GM23338 (cell line): ENCODE data around the gene IQSEC3. TPM values are rescaled to one million over a fixed set of nuclear protein-coding genes. Genes with fewer than 3 reads are reported as not detected.

ENCODE experiments used
- ATAC-seq: fragments of 200-7000 bp; cut with Tn5 transposase; 3 replicates; pipeline ENCODE4 v1.9.1; 2020
- DNase-seq: peaks from one replicate; pipeline ENCODE4 v3.0.0-alpha.2; 2015; ENCODE audit warnings: low spot score
- H2AFZ ChIP-seq: fragments of 200-600 bp; sonication (generic); 2 replicates; pipeline ENCODE4 v1.8.0; 2016; ENCODE audit warnings: antibody characterized with exemption, mild to moderate bottlenecking, moderate library complexity
- H3F3A ChIP-seq: fragments of 200-600 bp; sonication (generic); replicated peaks from 2 replicates; pipeline ENCODE4 v1.8.0; 2017; ENCODE audit warnings: antibody characterized with exemption, mixed run types, low read depth
- H3K27ac ChIP-seq: fragments of 200-600 bp; sonication (generic); 2 replicates; pipeline ENCODE4 v1.6.1; 2016; ENCODE audit warnings: low read depth
- H3K27me3 ChIP-seq: fragments of 200-600 bp; sonication (generic); 2 replicates; pipeline ENCODE4 v1.8.0; 2016; ENCODE audit warnings: mild to moderate bottlenecking, mixed run types, moderate library complexity; ENCODE audit not compliant: insufficient read depth
- H3K36me3 ChIP-seq: fragments of 200-600 bp; sonication (generic); 2 replicates; pipeline ENCODE4 v1.8.0; 2016; ENCODE audit warnings: mild to moderate bottlenecking; ENCODE audit not compliant: insufficient read depth
- H3K4me1 ChIP-seq: fragments of 200-600 bp; sonication (generic); 2 replicates; pipeline ENCODE4 v1.8.0; 2016; ENCODE audit warnings: mild to moderate bottlenecking, moderate library complexity; ENCODE audit not compliant: insufficient read depth
- H3K4me2 ChIP-seq: fragments of 200-600 bp; sonication (generic); 2 replicates; pipeline ENCODE4 v1.7.1; 2017; ENCODE audit warnings: mixed run types
- H3K4me3 ChIP-seq: fragments of 200-600 bp; sonication (generic); 2 replicates; pipeline ENCODE4 v1.6.1; 2016; ENCODE audit warnings: mixed run types
- H3K79me2 ChIP-seq: fragments of 200-600 bp; sonication (generic); replicated peaks from 2 replicates; pipeline ENCODE4 v1.8.0; 2017; ENCODE audit warnings: mild to moderate bottlenecking; ENCODE audit not compliant: insufficient read depth
- H3K9me2 ChIP-seq: fragments of 200-600 bp; sonication (generic); 2 replicates; pipeline ENCODE4 v1.8.0; 2017; ENCODE audit not compliant: insufficient read depth
- H4K20me1 ChIP-seq: fragments of 200-600 bp; sonication (generic); replicated peaks from 2 replicates; pipeline ENCODE4 v1.8.0; 2017; ENCODE audit warnings: mild to moderate bottlenecking; ENCODE audit not compliant: insufficient read depth
- H3K27ac Mint-ChIP-seq: 2 replicates; pipeline ENCODE4 v1.8.0; 2020; ENCODE audit warnings: inconsistent platforms, mild to moderate bottlenecking, moderate library complexity, mixed read lengths
- H3K27me3 Mint-ChIP-seq: 3 replicates; pipeline ENCODE4 v1.8.0; 2022; ENCODE audit warnings: low read depth, mild to moderate bottlenecking, moderate library complexity, mixed read lengths, inconsistent platforms; ENCODE audit not compliant: insufficient read depth, poor library complexity
- H3K36me3 Mint-ChIP-seq: 3 replicates; pipeline ENCODE4 v1.8.0; 2021; ENCODE audit warnings: low read depth, mild to moderate bottlenecking, inconsistent platforms, moderate library complexity, mixed read lengths
- H3K4me1 Mint-ChIP-seq: 3 replicates; pipeline ENCODE4 v1.8.0; 2020; ENCODE audit warnings: mild to moderate bottlenecking, inconsistent platforms, mixed read lengths
- H3K4me3 Mint-ChIP-seq: 3 replicates; pipeline ENCODE4 v1.8.0; 2021; ENCODE audit warnings: moderate library complexity, mild to moderate bottlenecking, inconsistent platforms, mixed read lengths
- H3K9me3 Mint-ChIP-seq: 3 replicates; pipeline ENCODE4 v1.8.0; 2020; ENCODE audit warnings: moderate library complexity, mild to moderate bottlenecking, inconsistent platforms, mixed read lengths
- CTCF ChIP-seq, 2 experiments: fragments of 200-600 bp in 1 of 2; sonication (generic) in 1 of 2; conservative IDR thresholded peaks; 2 replicates each; pipeline versions ENCODE4 v1.5.1 to v1.6.1; 2016 to 2017; ENCODE audit warnings: antibody characterized with exemption in 2 of 2, low read depth in 2 of 2, mild to moderate bottlenecking in 2 of 2, moderate library complexity in 1 of 2
- ETS1 ChIP-seq: IDR thresholded peaks from 2 replicates; pipeline ENCODE4 v1.6.1; 2016; ENCODE audit warnings: antibody characterized with exemption
- EZH2 ChIP-seq: fragments of 200-600 bp; sonication (generic); IDR thresholded peaks from one replicate; pipeline ENCODE4 v1.8.0; 2017; ENCODE audit warnings: antibody characterized with exemption, mild to moderate bottlenecking, low read depth; ENCODE audit not compliant: unreplicated experiment
- EZH2phosphoT487 ChIP-seq: fragments of 200-600 bp; sonication (generic); IDR thresholded peaks from one replicate; pipeline ENCODE4 v1.8.1; 2018; ENCODE audit warnings: antibody characterized with exemption; ENCODE audit not compliant: unreplicated experiment
- NANOG ChIP-seq: IDR thresholded peaks from 2 replicates; pipeline ENCODE4 v1.6.1; 2016; ENCODE audit warnings: antibody characterized with exemption, borderline replicate concordance
- POLR2AphosphoS5 ChIP-seq: IDR thresholded peaks from 2 replicates; pipeline ENCODE4 v1.6.1; 2016; ENCODE audit warnings: antibody characterized with exemption, low read depth
- REST ChIP-seq: IDR thresholded peaks from one replicate; pipeline ENCODE4 v1.6.1; 2018; ENCODE audit warnings: antibody characterized with exemption; ENCODE audit not compliant: unreplicated experiment
- STAT1 ChIP-seq: IDR thresholded peaks from one replicate; pipeline ENCODE4 v1.6.1; 2016; ENCODE audit warnings: antibody characterized with exemption; ENCODE audit not compliant: unreplicated experiment
- ZNF114 ChIP-seq: fragments of 250-450 bp; sonication (Bioruptor Pico); IDR thresholded peaks from 2 replicates; pipeline ENCODE4 v1.5.0; 2020; ENCODE audit warnings: mild to moderate bottlenecking, moderate library complexity
- ZNF331 ChIP-seq: fragments of 250-450 bp; sonication (Bioruptor Pico); IDR thresholded peaks from 2 replicates; pipeline ENCODE4 v1.5.0; 2020; ENCODE audit warnings: low read depth, mild to moderate bottlenecking, moderate library complexity
- ZNF462 ChIP-seq: fragments of 250-450 bp; sonication (Bioruptor Pico); IDR thresholded peaks from 2 replicates; pipeline ENCODE4 v1.5.0; 2020; ENCODE audit warnings: mild to moderate bottlenecking, moderate library complexity
- polyA plus RNA-seq: library from polyadenylated mRNA; unstranded; fragments of >200 nt; fragmentation: Nextera tagmentation; extraction: Ambion mirVana; gene quantifications from 2 replicates; pipeline ENCODE4 v1.2.1, GENCODE V29; 2016
- total RNA-seq: library from RNA; depleted of rRNA; stranded (reverse); fragments of >200 nt; shearing (Covaris generic); gene quantifications from 2 replicates; pipeline ENCODE4 v1.2.3, GENCODE V29; 2014

The IQSEC3 gene
- total and polyA plus RNA-seq, 2 experiments from 2014 or later = 2.1 to 3.6 TPM

- no peak for TF ChIP-seq EZH2phosphoT487
- no peak for TF ChIP-seq POLR2AphosphoS5
- no peak for TF ChIP-seq ETS1
- TF ChIP-seq NANOG = no peak
- TF ChIP-seq ZNF331 (CRISPR knock-in tag) = no peak
- TF ChIP-seq ZNF114 (CRISPR knock-in tag) = no peak
- TF ChIP-seq REST = no peak
- no peak for TF ChIP-seq CTCF (conservative IDR thresholded peaks at IDR 0.05; ENCODE audit: low read depth in 2 of 2)
- TF ChIP-seq STAT1 = no peak
- no peak for TF ChIP-seq ZNF462 (CRISPR knock-in tag)
- TF ChIP-seq EZH2 = no peak
- no peaks in the 10 kb centered on the region for H3K79me2 ChIP-seq
Measured at GRCh38 chr12:78981-79380, 12.4 kb downstream of the IQSEC3 start.

More at GRCh38 chr12:78981-79380, 12.4 kb downstream of the IQSEC3 start:
- Mint-ChIP-seq H3K9me3 (no peaks in the 10 kb centered on the region), H3K4me3 (peak overlapping the region; percentile 49; the same call in 1 of the 3 replicates), H3K27ac (no peak overlapping the region), H3K27me3 (peaks cover 19% of the 10 kb centered on the region), H3K4me1 (peaks cover 8% of the 10 kb centered on the region), H3K36me3 (no peaks in the 10 kb centered on the region)
- Histone ChIP-seq H3K36me3 (no peaks in the 10 kb centered on the region), H3K4me2 (no peak overlapping the region), H3K27ac (no peak overlapping the region), H2AFZ (no peak overlapping the region), H3K4me3 (no peak overlapping the region), H3K4me1 (no peaks in the 10 kb centered on the region; the same call in 1 of the 2 replicates), H4K20me1 (no peaks in the 10 kb centered on the region), H3K9me2 (no peaks in the 10 kb centered on the region), H3K27me3 (peaks cover 49% of the 10 kb centered on the region), H3F3A (no peaks in the 10 kb centered on the region)
- ATAC-seq (no peak), DNase-seq (no peak)
